GM23338 (cell line): ENCODE results near the gene BCDIN3D. TPM values are rescaled to one million over a fixed set of nuclear protein-coding genes. Genes with fewer than 3 reads are reported as not detected.

Source experiments
- ATAC-seq: fragments of 200-7000 bp; cut with Tn5 transposase; 3 replicates; pipeline ENCODE4 v1.9.1; 2020
- DNase-seq: peaks from one replicate; pipeline ENCODE4 v3.0.0-alpha.2; 2015; ENCODE audit warnings: low spot score
- H2AFZ ChIP-seq: fragments of 200-600 bp; sonication (generic); 2 replicates; pipeline ENCODE4 v1.8.0; 2016; ENCODE audit warnings: antibody characterized with exemption, mild to moderate bottlenecking, moderate library complexity
- H3F3A ChIP-seq: fragments of 200-600 bp; sonication (generic); replicated peaks from 2 replicates; pipeline ENCODE4 v1.8.0; 2017; ENCODE audit warnings: antibody characterized with exemption, mixed run types, low read depth
- H3K27ac ChIP-seq: fragments of 200-600 bp; sonication (generic); 2 replicates; pipeline ENCODE4 v1.6.1; 2016; ENCODE audit warnings: low read depth
- H3K27me3 ChIP-seq: fragments of 200-600 bp; sonication (generic); 2 replicates; pipeline ENCODE4 v1.8.0; 2016; ENCODE audit warnings: mild to moderate bottlenecking, mixed run types, moderate library complexity; ENCODE audit not compliant: insufficient read depth
- H3K36me3 ChIP-seq: fragments of 200-600 bp; sonication (generic); 2 replicates; pipeline ENCODE4 v1.8.0; 2016; ENCODE audit warnings: mild to moderate bottlenecking; ENCODE audit not compliant: insufficient read depth
- H3K4me1 ChIP-seq: fragments of 200-600 bp; sonication (generic); 2 replicates; pipeline ENCODE4 v1.8.0; 2016; ENCODE audit warnings: mild to moderate bottlenecking, moderate library complexity; ENCODE audit not compliant: insufficient read depth
- H3K4me2 ChIP-seq: fragments of 200-600 bp; sonication (generic); 2 replicates; pipeline ENCODE4 v1.7.1; 2017; ENCODE audit warnings: mixed run types
- H3K4me3 ChIP-seq: fragments of 200-600 bp; sonication (generic); 2 replicates; pipeline ENCODE4 v1.6.1; 2016; ENCODE audit warnings: mixed run types
- H3K79me2 ChIP-seq: fragments of 200-600 bp; sonication (generic); replicated peaks from 2 replicates; pipeline ENCODE4 v1.8.0; 2017; ENCODE audit warnings: mild to moderate bottlenecking; ENCODE audit not compliant: insufficient read depth
- H3K9me2 ChIP-seq: fragments of 200-600 bp; sonication (generic); 2 replicates; pipeline ENCODE4 v1.8.0; 2017; ENCODE audit not compliant: insufficient read depth
- H4K20me1 ChIP-seq: fragments of 200-600 bp; sonication (generic); replicated peaks from 2 replicates; pipeline ENCODE4 v1.8.0; 2017; ENCODE audit warnings: mild to moderate bottlenecking; ENCODE audit not compliant: insufficient read depth
- H3K27ac Mint-ChIP-seq: 2 replicates; pipeline ENCODE4 v1.8.0; 2020; ENCODE audit warnings: inconsistent platforms, mild to moderate bottlenecking, moderate library complexity, mixed read lengths
- H3K27me3 Mint-ChIP-seq: 3 replicates; pipeline ENCODE4 v1.8.0; 2022; ENCODE audit warnings: low read depth, mild to moderate bottlenecking, moderate library complexity, mixed read lengths, inconsistent platforms; ENCODE audit not compliant: insufficient read depth, poor library complexity
- H3K36me3 Mint-ChIP-seq: 3 replicates; pipeline ENCODE4 v1.8.0; 2021; ENCODE audit warnings: low read depth, mild to moderate bottlenecking, inconsistent platforms, moderate library complexity, mixed read lengths
- H3K4me1 Mint-ChIP-seq: 3 replicates; pipeline ENCODE4 v1.8.0; 2020; ENCODE audit warnings: mild to moderate bottlenecking, inconsistent platforms, mixed read lengths
- H3K4me3 Mint-ChIP-seq: 3 replicates; pipeline ENCODE4 v1.8.0; 2021; ENCODE audit warnings: moderate library complexity, mild to moderate bottlenecking, inconsistent platforms, mixed read lengths
- H3K9me3 Mint-ChIP-seq: 3 replicates; pipeline ENCODE4 v1.8.0; 2020; ENCODE audit warnings: moderate library complexity, mild to moderate bottlenecking, inconsistent platforms, mixed read lengths
- CREB1 ChIP-seq: fragments of 250-450 bp; sonication (Bioruptor Pico); IDR thresholded peaks from 2 replicates; pipeline ENCODE4 v1.5.0; 2020; ENCODE audit warnings: low read depth, mild to moderate bottlenecking, moderate library complexity
- EZH2 ChIP-seq: fragments of 200-600 bp; sonication (generic); IDR thresholded peaks from one replicate; pipeline ENCODE4 v1.8.0; 2017; ENCODE audit warnings: antibody characterized with exemption, mild to moderate bottlenecking, low read depth; ENCODE audit not compliant: unreplicated experiment
- EZH2phosphoT487 ChIP-seq: fragments of 200-600 bp; sonication (generic); IDR thresholded peaks from one replicate; pipeline ENCODE4 v1.8.1; 2018; ENCODE audit warnings: antibody characterized with exemption; ENCODE audit not compliant: unreplicated experiment
- JUNB ChIP-seq: IDR thresholded peaks from one replicate; pipeline ENCODE4 v1.6.1; 2016; ENCODE audit warnings: antibody characterized with exemption; ENCODE audit not compliant: unreplicated experiment
- NANOG ChIP-seq: IDR thresholded peaks from 2 replicates; pipeline ENCODE4 v1.6.1; 2016; ENCODE audit warnings: antibody characterized with exemption, borderline replicate concordance
- POLR2AphosphoS5 ChIP-seq: IDR thresholded peaks from 2 replicates; pipeline ENCODE4 v1.6.1; 2016; ENCODE audit warnings: antibody characterized with exemption, low read depth
- STAT1 ChIP-seq: IDR thresholded peaks from one replicate; pipeline ENCODE4 v1.6.1; 2016; ENCODE audit warnings: antibody characterized with exemption; ENCODE audit not compliant: unreplicated experiment
- ZNF114 ChIP-seq: fragments of 250-450 bp; sonication (Bioruptor Pico); IDR thresholded peaks from 2 replicates; pipeline ENCODE4 v1.5.0; 2020; ENCODE audit warnings: mild to moderate bottlenecking, moderate library complexity
- ZNF331 ChIP-seq: fragments of 250-450 bp; sonication (Bioruptor Pico); IDR thresholded peaks from 2 replicates; pipeline ENCODE4 v1.5.0; 2020; ENCODE audit warnings: low read depth, mild to moderate bottlenecking, moderate library complexity
- polyA plus RNA-seq: library from polyadenylated mRNA; unstranded; fragments of >200 nt; fragmentation: Nextera tagmentation; extraction: Ambion mirVana; gene quantifications from 2 replicates; pipeline ENCODE4 v1.2.1, GENCODE V29; 2016
- total RNA-seq: library from RNA; depleted of rRNA; stranded (reverse); fragments of >200 nt; shearing (Covaris generic); gene quantifications from 2 replicates; pipeline ENCODE4 v1.2.3, GENCODE V29; 2014
- TF ChIP-seq, protein P1 (sequence below), 2 experiments: fragments of 200-600 bp in 1 of 2; sonication (generic) in 1 of 2; conservative IDR thresholded peaks; 2 replicates each; pipeline versions ENCODE4 v1.5.1 to v1.6.1; 2016 to 2017; ENCODE audit warnings: antibody characterized with exemption in 2 of 2, low read depth in 2 of 2, mild to moderate bottlenecking in 2 of 2, moderate library complexity in 1 of 2
- TF ChIP-seq, protein P2 (sequence below): IDR thresholded peaks from 2 replicates; pipeline ENCODE4 v1.6.1; 2016; ENCODE audit warnings: antibody characterized with exemption
- TF ChIP-seq, protein P3 (sequence below): IDR thresholded peaks from one replicate; pipeline ENCODE4 v1.6.1; 2018; ENCODE audit warnings: antibody characterized with exemption; ENCODE audit not compliant: unreplicated experiment
- TF ChIP-seq, protein P4 (sequence below): fragments of 250-450 bp; sonication (Bioruptor Pico); IDR thresholded peaks from 2 replicates; pipeline ENCODE4 v1.5.0; 2020; ENCODE audit warnings: mild to moderate bottlenecking, moderate library complexity

Gene BCDIN3D
- total and polyA plus RNA-seq, 2 experiments from 2014 or later = 1.4 to 1.8 TPM

DNA sequence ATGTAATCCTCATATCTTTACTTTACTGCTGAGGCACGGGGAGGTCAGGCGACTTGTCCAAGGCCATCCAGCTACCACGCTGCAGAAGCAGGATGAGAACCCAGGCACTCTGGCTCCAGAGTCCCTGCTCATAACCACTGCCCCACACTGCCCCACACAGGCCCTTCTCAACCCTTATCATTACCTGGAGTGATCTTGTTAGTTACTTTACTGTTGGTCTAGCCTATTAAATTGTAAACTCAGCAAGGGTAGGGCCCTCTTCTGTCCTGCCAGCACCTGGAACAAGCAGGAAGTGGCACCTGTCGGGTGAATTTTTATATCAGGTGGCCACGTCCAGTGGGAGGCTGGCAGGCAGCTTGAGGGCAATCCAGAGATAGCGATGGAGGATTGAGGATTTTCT lies 48.6 kb upstream of the BCDIN3D start:
- DNase-seq = no peak
- no peak overlapping the region for H3K4me3 ChIP-seq
- Mint-ChIP-seq H3K36me3 (no peaks in the 10 kb centered on the region), H3K4me1 (peaks cover 21% of the 10 kb centered on the region), H3K27me3 (peaks cover 11% of the 10 kb centered on the region), H3K9me3 (no peaks in the 10 kb centered on the region), H3K27ac (no peak overlapping the region), H3K4me3 (no peak overlapping the region)
- no peaks in the 10 kb centered on the region for H3K36me3 ChIP-seq
- no peaks in the 10 kb centered on the region for H3K9me2 ChIP-seq
- TF ChIP-seq, protein P1, sequence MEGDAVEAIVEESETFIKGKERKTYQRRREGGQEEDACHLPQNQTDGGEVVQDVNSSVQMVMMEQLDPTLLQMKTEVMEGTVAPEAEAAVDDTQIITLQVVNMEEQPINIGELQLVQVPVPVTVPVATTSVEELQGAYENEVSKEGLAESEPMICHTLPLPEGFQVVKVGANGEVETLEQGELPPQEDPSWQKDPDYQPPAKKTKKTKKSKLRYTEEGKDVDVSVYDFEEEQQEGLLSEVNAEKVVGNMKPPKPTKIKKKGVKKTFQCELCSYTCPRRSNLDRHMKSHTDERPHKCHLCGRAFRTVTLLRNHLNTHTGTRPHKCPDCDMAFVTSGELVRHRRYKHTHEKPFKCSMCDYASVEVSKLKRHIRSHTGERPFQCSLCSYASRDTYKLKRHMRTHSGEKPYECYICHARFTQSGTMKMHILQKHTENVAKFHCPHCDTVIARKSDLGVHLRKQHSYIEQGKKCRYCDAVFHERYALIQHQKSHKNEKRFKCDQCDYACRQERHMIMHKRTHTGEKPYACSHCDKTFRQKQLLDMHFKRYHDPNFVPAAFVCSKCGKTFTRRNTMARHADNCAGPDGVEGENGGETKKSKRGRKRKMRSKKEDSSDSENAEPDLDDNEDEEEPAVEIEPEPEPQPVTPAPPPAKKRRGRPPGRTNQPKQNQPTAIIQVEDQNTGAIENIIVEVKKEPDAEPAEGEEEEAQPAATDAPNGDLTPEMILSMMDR (conservative IDR thresholded peaks at IDR 0.05; ENCODE audit: low read depth in 2 of 2) = no peak
- TF ChIP-seq, protein P2, sequence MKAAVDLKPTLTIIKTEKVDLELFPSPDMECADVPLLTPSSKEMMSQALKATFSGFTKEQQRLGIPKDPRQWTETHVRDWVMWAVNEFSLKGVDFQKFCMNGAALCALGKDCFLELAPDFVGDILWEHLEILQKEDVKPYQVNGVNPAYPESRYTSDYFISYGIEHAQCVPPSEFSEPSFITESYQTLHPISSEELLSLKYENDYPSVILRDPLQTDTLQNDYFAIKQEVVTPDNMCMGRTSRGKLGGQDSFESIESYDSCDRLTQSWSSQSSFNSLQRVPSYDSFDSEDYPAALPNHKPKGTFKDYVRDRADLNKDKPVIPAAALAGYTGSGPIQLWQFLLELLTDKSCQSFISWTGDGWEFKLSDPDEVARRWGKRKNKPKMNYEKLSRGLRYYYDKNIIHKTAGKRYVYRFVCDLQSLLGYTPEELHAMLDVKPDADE = no peak
- TF ChIP-seq EZH2 = no peak
- TF ChIP-seq, protein P3, sequence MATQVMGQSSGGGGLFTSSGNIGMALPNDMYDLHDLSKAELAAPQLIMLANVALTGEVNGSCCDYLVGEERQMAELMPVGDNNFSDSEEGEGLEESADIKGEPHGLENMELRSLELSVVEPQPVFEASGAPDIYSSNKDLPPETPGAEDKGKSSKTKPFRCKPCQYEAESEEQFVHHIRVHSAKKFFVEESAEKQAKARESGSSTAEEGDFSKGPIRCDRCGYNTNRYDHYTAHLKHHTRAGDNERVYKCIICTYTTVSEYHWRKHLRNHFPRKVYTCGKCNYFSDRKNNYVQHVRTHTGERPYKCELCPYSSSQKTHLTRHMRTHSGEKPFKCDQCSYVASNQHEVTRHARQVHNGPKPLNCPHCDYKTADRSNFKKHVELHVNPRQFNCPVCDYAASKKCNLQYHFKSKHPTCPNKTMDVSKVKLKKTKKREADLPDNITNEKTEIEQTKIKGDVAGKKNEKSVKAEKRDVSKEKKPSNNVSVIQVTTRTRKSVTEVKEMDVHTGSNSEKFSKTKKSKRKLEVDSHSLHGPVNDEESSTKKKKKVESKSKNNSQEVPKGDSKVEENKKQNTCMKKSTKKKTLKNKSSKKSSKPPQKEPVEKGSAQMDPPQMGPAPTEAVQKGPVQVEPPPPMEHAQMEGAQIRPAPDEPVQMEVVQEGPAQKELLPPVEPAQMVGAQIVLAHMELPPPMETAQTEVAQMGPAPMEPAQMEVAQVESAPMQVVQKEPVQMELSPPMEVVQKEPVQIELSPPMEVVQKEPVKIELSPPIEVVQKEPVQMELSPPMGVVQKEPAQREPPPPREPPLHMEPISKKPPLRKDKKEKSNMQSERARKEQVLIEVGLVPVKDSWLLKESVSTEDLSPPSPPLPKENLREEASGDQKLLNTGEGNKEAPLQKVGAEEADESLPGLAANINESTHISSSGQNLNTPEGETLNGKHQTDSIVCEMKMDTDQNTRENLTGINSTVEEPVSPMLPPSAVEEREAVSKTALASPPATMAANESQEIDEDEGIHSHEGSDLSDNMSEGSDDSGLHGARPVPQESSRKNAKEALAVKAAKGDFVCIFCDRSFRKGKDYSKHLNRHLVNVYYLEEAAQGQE = no peak
- no peak for TF ChIP-seq ZNF114 (CRISPR knock-in tag)
- TF ChIP-seq POLR2AphosphoS5 = no peak
- no peak for TF ChIP-seq ZNF331 (CRISPR knock-in tag)
- no peak for TF ChIP-seq STAT1
- no peak for TF ChIP-seq EZH2phosphoT487
- TF ChIP-seq, protein P4, sequence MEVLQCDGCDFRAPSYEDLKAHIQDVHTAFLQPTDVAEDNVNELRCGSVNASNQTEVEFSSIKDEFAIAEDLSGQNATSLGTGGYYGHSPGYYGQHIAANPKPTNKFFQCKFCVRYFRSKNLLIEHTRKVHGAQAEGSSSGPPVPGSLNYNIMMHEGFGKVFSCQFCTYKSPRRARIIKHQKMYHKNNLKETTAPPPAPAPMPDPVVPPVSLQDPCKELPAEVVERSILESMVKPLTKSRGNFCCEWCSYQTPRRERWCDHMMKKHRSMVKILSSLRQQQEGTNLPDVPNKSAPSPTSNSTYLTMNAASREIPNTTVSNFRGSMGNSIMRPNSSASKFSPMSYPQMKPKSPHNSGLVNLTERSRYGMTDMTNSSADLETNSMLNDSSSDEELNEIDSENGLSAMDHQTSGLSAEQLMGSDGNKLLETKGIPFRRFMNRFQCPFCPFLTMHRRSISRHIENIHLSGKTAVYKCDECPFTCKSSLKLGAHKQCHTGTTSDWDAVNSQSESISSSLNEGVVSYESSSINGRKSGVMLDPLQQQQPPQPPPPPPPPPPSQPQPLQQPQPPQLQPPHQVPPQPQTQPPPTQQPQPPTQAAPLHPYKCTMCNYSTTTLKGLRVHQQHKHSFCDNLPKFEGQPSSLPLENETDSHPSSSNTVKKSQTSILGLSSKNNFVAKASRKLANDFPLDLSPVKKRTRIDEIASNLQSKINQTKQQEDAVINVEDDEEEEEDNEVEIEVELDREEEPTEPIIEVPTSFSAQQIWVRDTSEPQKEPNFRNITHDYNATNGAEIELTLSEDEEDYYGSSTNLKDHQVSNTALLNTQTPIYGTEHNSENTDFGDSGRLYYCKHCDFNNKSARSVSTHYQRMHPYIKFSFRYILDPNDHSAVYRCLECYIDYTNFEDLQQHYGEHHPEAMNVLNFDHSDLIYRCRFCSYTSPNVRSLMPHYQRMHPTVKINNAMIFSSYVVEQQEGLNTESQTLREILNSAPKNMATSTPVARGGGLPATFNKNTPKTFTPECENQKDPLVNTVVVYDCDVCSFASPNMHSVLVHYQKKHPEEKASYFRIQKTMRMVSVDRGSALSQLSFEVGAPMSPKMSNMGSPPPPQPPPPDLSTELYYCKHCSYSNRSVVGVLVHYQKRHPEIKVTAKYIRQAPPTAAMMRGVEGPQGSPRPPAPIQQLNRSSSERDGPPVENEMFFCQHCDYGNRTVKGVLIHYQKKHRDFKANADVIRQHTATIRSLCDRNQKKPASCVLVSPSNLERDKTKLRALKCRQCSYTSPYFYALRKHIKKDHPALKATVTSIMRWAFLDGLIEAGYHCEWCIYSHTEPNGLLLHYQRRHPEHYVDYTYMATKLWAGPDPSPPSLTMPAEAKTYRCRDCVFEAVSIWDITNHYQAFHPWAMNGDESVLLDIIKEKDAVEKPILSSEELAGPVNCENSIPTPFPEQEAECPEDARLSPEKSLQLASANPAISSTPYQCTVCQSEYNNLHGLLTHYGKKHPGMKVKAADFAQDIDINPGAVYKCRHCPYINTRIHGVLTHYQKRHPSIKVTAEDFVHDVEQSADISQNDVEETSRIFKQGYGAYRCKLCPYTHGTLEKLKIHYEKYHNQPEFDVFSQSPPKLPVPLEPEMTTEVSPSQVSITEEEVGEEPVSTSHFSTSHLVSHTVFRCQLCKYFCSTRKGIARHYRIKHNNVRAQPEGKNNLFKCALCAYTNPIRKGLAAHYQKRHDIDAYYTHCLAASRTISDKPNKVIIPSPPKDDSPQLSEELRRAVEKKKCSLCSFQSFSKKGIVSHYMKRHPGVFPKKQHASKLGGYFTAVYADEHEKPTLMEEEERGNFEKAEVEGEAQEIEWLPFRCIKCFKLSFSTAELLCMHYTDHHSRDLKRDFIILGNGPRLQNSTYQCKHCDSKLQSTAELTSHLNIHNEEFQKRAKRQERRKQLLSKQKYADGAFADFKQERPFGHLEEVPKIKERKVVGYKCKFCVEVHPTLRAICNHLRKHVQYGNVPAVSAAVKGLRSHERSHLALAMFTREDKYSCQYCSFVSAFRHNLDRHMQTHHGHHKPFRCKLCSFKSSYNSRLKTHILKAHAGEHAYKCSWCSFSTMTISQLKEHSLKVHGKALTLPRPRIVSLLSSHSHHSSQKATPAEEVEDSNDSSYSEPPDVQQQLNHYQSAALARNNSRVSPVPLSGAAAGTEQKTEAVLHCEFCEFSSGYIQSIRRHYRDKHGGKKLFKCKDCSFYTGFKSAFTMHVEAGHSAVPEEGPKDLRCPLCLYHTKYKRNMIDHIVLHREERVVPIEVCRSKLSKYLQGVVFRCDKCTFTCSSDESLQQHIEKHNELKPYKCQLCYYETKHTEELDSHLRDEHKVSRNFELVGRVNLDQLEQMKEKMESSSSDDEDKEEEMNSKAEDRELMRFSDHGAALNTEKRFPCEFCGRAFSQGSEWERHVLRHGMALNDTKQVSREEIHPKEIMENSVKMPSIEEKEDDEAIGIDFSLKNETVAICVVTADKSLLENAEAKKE (CRISPR knock-in tag) = no peak
- TF ChIP-seq NANOG = no peak
- no peak for TF ChIP-seq JUNB
- no peak for TF ChIP-seq CREB1 (CRISPR knock-in tag)
- no peaks in the 10 kb centered on the region for H4K20me1 ChIP-seq
- peaks cover 8% of the 10 kb centered on the region; the same call in 1 of the 2 replicates for H3K4me1 ChIP-seq
- no peaks in the 10 kb centered on the region for H3K79me2 ChIP-seq
- no peak for ATAC-seq
- H2AFZ ChIP-seq = no peak overlapping the region
- no peaks in the 10 kb centered on the region for H3F3A ChIP-seq
- no peak overlapping the region for H3K4me2 ChIP-seq
- no peak overlapping the region for H3K27ac ChIP-seq
- H3K27me3 ChIP-seq = no peaks in the 10 kb centered on the region
